ENCODE data around the gene SEH1L.

The SEH1L gene

GRCh38 chr18:13022644-13023043 is 74.8 kb downstream of the SEH1L start:
- DNase-seq (ENCODE audit: low read depth): no peak
- H3K4me3 ChIP-seq (ENCODE audit: low read depth, low read length): no peak overlapping the region

GRCh38 chr18:13025233-13025632 is 77.4 kb downstream of the SEH1L start:
- DNase-seq (ENCODE audit: low read depth): no peak
- no peak overlapping the region for H3K4me3 ChIP-seq (ENCODE audit: low read depth, low read length)

- no peak overlapping the region for H3K4me3 ChIP-seq (ENCODE audit: low read depth, low read length)
- no peak for DNase-seq (ENCODE audit: low read depth)
Measured at GRCh38 chr18:13026583-13027270, 78.9 kb downstream of the SEH1L start.

GRCh38 chr18:13028869-13029268 is 81.1 kb downstream of the SEH1L start:
- no peak overlapping the region for H3K4me3 ChIP-seq (ENCODE audit: low read depth, low read length)
- no peak for DNase-seq (ENCODE audit: low read depth)

- H3K4me3 ChIP-seq (ENCODE audit: low read depth, low read length): no peak overlapping the region
- DNase-seq (ENCODE audit: low read depth): no peak
Measured at GRCh38 chr18:13032173-13032572, 84.4 kb downstream of the SEH1L start.

GRCh38 chr18:13035249-13035914 is 87.6 kb downstream of the SEH1L start:
- DNase-seq (ENCODE audit: low read depth): no peak
- H3K4me3 ChIP-seq (ENCODE audit: low read depth, low read length): no peak overlapping the region

- no peak overlapping the region for H3K4me3 ChIP-seq (ENCODE audit: low read depth, low read length)
- DNase-seq (ENCODE audit: low read depth): no peak
Measured at GRCh38 chr18:13036622-13037320, 89.0 kb downstream of the SEH1L start.
